ENCODE data around the gene B9D2.
"Not testable (repeated sequence)": the region's sequence is repeated elsewhere in the genome, so short reads cannot be mapped to it uniquely, and the experiment has no call there.

The B9D2 gene

GRCh38 chr19:41363753-41364523 lies at the start of gene B9D2:
Gene B9D2 (minus strand): TSS chr19:41364149. CDS start chr19:41363519, 630 bp downstream.
- DNase-seq: peak; percentile 98

- DNase-seq: no peak
Observed at GRCh38 chr19:41412953-41413352, 49.0 kb upstream of the B9D2 start.

GRCh38 chr19:41411968-41412265 lies 48.0 kb upstream of the B9D2 start:
- DNase-seq: no peak

- DNase-seq: no peak
Observed at GRCh38 chr19:41411100-41411967, 47.4 kb upstream of the B9D2 start.

- DNase-seq: no peak
Observed at GRCh38 chr19:41410336-41411054, 46.5 kb upstream of the B9D2 start.

- no peak for DNase-seq
Observed at GRCh38 chr19:41409288-41409687, 45.3 kb upstream of the B9D2 start.

- DNase-seq: not testable (repeated sequence)
Observed at GRCh38 chr19:41408846-41409245, 44.9 kb upstream of the B9D2 start.

- no peak for DNase-seq
Observed at GRCh38 chr19:41408256-41408655, 44.3 kb upstream of the B9D2 start.

- DNase-seq: no peak
Observed at GRCh38 chr19:41407271-41407670, 43.3 kb upstream of the B9D2 start.

GRCh38 chr19:41405776-41406175 lies 41.8 kb upstream of the B9D2 start:
- DNase-seq: no peak

GRCh38 chr19:41403181-41403970 lies 39.4 kb upstream of the B9D2 start:
- no peak for DNase-seq

GRCh38 chr19:41402010-41402409 lies 38.1 kb upstream of the B9D2 start:
- DNase-seq: no peak

GRCh38 chr19:41401483-41401882 lies 37.5 kb upstream of the B9D2 start:
- DNase-seq: no peak

- DNase-seq: no peak
Observed at GRCh38 chr19:41399525-41399924, 35.6 kb upstream of the B9D2 start.

- DNase-seq: no peak
Observed at GRCh38 chr19:41399091-41399490, 35.1 kb upstream of the B9D2 start.

GRCh38 chr19:41398598-41398997 lies 34.6 kb upstream of the B9D2 start:
- no peak for DNase-seq

GRCh38 chr19:41398050-41398418 lies 34.1 kb upstream of the B9D2 start:
- no peak for DNase-seq

- DNase-seq: peak; percentile 99
Observed at GRCh38 chr19:41397086-41398049, 33.4 kb upstream of the B9D2 start, which contains the start of the genes BCKDHA and EXOSC5. Gene BCKDHA (plus strand): TSS chr19:41397818. CDS start chr19:41397828, 10 bp downstream. Gene EXOSC5 (minus strand): TSS chr19:41397359. CDS start chr19:41397328, 31 bp downstream.

- DNase-seq: no peak
Observed at GRCh38 chr19:41395355-41395754, 31.4 kb upstream of the B9D2 start.

GRCh38 chr19:41392775-41393174 lies 28.8 kb upstream of the B9D2 start:
- DNase-seq: no peak

GRCh38 chr19:41391618-41392017 lies 27.7 kb upstream of the B9D2 start:
- DNase-seq: no peak

Data from activated CD4-positive, alpha-beta T cell treated with anti-CD3 and anti-CD28 coated beads, Interleukin-2, amount 50 U/mL, for 4 hours (primary cell).